K562 (cell line): ENCODE data around the gene SPATA2. TPM values are rescaled to one million over a fixed set of nuclear protein-coding genes. Genes with fewer than 3 reads are reported as not detected.
A peak's percentile ranks its signal among the peaks of the same experiment; 100 is the strongest.

ENCODE experiments used
- ATAC-seq: fragments of 200-7000 bp; cut with Tn5 transposase; 3 replicates; pipeline ENCODE4 v1.9.1; 2020; ENCODE audit warnings: moderate library complexity
- BruUV-seq: library from RNA; stranded (reverse); fragments of 400-500 nt; replicated peaks from 2 replicates; lab custom pipeline; 2021; lab: Mats Ljungman, UMichigan
- CTCF ChIA-PET: fragments of 300-600 bp; formaldehyde crosslinking; extraction: SDS; loops from one replicate; lab custom pipeline; 2021; ENCODE audit warnings: low intra/inter-chr PET ratio; lab: Yijun Ruan, JAX
- POLR2A ChIA-PET: fragments of 300-600, 350-650 bp; sonication (Branson Sonifier 250); formaldehyde crosslinking; extraction: SDS; loops from one replicate; lab custom pipeline; 2021; ENCODE audit warnings: antibody characterized with exemption, inconsistent platforms; lab: Yijun Ruan, JAX
- DNase-seq, 4 experiments: peaks; one replicate each; pipeline versions ENCODE4 v3.0.0 to v3.0.0-alpha.2; 2011 to 2018; ENCODE audit warnings: low spot score in 3 of 4, mixed read lengths in 3 of 4; ENCODE audit errors: extremely low read depth in 1 of 4
- FAIRE-seq: peaks from 2 replicates; lab custom pipeline; 2011; peaks lifted over from hg19 to GRCh38; lab: Jason Lieb, UNC
- H2AFZ ChIP-seq: 2 replicates; pipeline ENCODE4 v1.6.0; 2011; ENCODE audit warnings: low read depth, low read length, control low read depth, inconsistent platforms
- H3K27ac ChIP-seq: fragments of 200-600 bp; 3 replicates; pipeline ENCODE4 v1.8.0; 2011; ENCODE audit warnings: low read depth, mild to moderate bottlenecking, control low read depth, inconsistent platforms, low read length, moderate library complexity, mixed read lengths; ENCODE audit errors: extremely low read depth
- H3K27me3 ChIP-seq, 2 experiments: fragments of 300-600 bp in 1 of 2; 2 replicates in 1 of 2; 3 replicates in 1 of 2; pipeline versions ENCODE4 v1.6.0 to v1.8.0; 2011; ENCODE audit warnings: inconsistent platforms in 2 of 2, low read length in 2 of 2, mild to moderate bottlenecking in 1 of 2, mixed read lengths in 1 of 2, moderate library complexity in 1 of 2; ENCODE audit not compliant: control insufficient read depth in 2 of 2, insufficient read depth in 2 of 2
- H3K36me3 ChIP-seq: fragments of 300-600 bp; 3 replicates; pipeline ENCODE4 v1.8.0; 2011; ENCODE audit warnings: mild to moderate bottlenecking, low read length, inconsistent platforms; ENCODE audit not compliant: control insufficient read depth, insufficient read depth
- H3K4me1 ChIP-seq, 2 experiments: fragments of 200-600 bp in 1 of 2; replicated peaks in 1 of 2; 2 replicates in 1 of 2; 3 replicates in 1 of 2; pipeline versions ENCODE4 v1.5.1 to v1.8.0; 2011; ENCODE audit warnings: inconsistent platforms in 2 of 2, low read length in 2 of 2, mild to moderate bottlenecking in 1 of 2, mixed read lengths in 1 of 2, moderate library complexity in 1 of 2; ENCODE audit not compliant: control insufficient read depth in 2 of 2, insufficient read depth in 2 of 2
- H3K4me2 ChIP-seq: 2 replicates; pipeline ENCODE4 v1.6.1; 2011; ENCODE audit warnings: low read length, control low read depth, inconsistent platforms, mixed read lengths; ENCODE audit not compliant: insufficient read depth
- H3K4me3 ChIP-seq: fragments of 200-600 bp; sonication (generic), shearing (Covaris generic); 2 replicates; pipeline ENCODE4 v1.5.1; 2016; ENCODE audit warnings: control low read depth, inconsistent platforms
- H3K79me2 ChIP-seq: fragments of 200-600 bp; 3 replicates; pipeline ENCODE4 v1.8.0; 2011; ENCODE audit warnings: low read length, inconsistent platforms; ENCODE audit not compliant: control insufficient read depth, insufficient read depth
- H3K9ac ChIP-seq, 2 experiments: 2 replicates each; pipeline versions ENCODE4 v1.6.0 to v1.6.1; 2011; ENCODE audit warnings: low read depth in 2 of 2, low read length in 2 of 2, control low read depth in 1 of 2, inconsistent platforms in 1 of 2, mild to moderate bottlenecking in 1 of 2, mixed read lengths in 1 of 2; ENCODE audit not compliant: insufficient read depth in 1 of 2
- H3K9me1 ChIP-seq: one replicate; pipeline ENCODE4 v1.6.0; 2011; ENCODE audit warnings: inconsistent platforms, mild to moderate bottlenecking, low read length, moderate library complexity; ENCODE audit not compliant: control insufficient read depth, insufficient read depth
- H3K9me3 ChIP-seq: replicated peaks from 2 replicates; pipeline ENCODE4 v1.5.1; 2011; ENCODE audit warnings: low read depth, low read length, inconsistent platforms; ENCODE audit not compliant: control insufficient read depth, insufficient read depth
- H4K20me1 ChIP-seq: replicated peaks from 2 replicates; pipeline ENCODE4 v1.6.1; 2011; ENCODE audit warnings: low read length, inconsistent platforms, mixed read lengths; ENCODE audit not compliant: control insufficient read depth, insufficient read depth
- ARID1B ChIP-seq: fragments of 450-650 bp; IDR thresholded peaks from 2 replicates; pipeline ENCODE4 v1.6.1; 2016; ENCODE audit warnings: antibody characterized with exemption, mild to moderate bottlenecking, inconsistent platforms
- BCOR ChIP-seq: fragments of 450-650 bp; IDR thresholded peaks from 2 replicates; pipeline ENCODE4 v1.6.1; 2016
- BRD9 ChIP-seq: fragments of 450-650 bp; IDR thresholded peaks from 2 replicates; pipeline ENCODE4 v1.6.1; 2018; ENCODE audit warnings: low read depth; ENCODE audit not compliant: partially characterized antibody
- CBFA2T3 ChIP-seq: fragments of 450-650 bp; IDR thresholded peaks from 2 replicates; pipeline ENCODE4 v1.6.1; 2017
- CREB3 ChIP-seq: fragments of 450-650 bp; conservative IDR thresholded peaks from 2 replicates; pipeline ENCODE4 v1.6.1; 2016; ENCODE audit warnings: missing genetic modification characterization, low read depth, mild to moderate bottlenecking, missing compliant biosample characterization, moderate library complexity
- DEAF1 ChIP-seq: fragments of 450-650 bp; formaldehyde crosslinking; IDR thresholded peaks from 2 replicates; pipeline ENCODE4 v1.4.0; 2020; ENCODE audit warnings: mild to moderate bottlenecking, moderate library complexity
- HDAC1 ChIP-seq, 2 experiments: fragments of 450-650 bp; IDR thresholded peaks; 2 replicates each; pipeline ENCODE4 v1.6.1; 2016 to 2017; ENCODE audit warnings: inconsistent platforms in 1 of 2, mild to moderate bottlenecking in 1 of 2, moderate library complexity in 1 of 2
- TBP ChIP-seq: optimal IDR thresholded peaks from 2 replicates; pipeline ENCODE3; 2011; ENCODE audit warnings: low read depth, low read length, improper control_type of control experiment
- U2AF1 ChIP-seq: fragments of 200-400 bp; formaldehyde crosslinking; optimal IDR thresholded peaks from 2 replicates; pipeline ENCODE3; 2017; ENCODE audit warnings: mild to moderate bottlenecking, low read depth, low read length, moderate library complexity
- ZBTB2 ChIP-seq: fragments of 450-650 bp; IDR thresholded peaks from 2 replicates; pipeline ENCODE4 v1.6.1; 2016; ENCODE audit warnings: antibody characterized with exemption
- ZFPM2 ChIP-seq: fragments of 250-450 bp; sonication (Bioruptor Pico); IDR thresholded peaks from 2 replicates; pipeline ENCODE4 v1.5.1; 2022; ENCODE audit warnings: mild to moderate bottlenecking
- ZNF280B ChIP-seq: fragments of 250-450 bp; sonication (Bioruptor Pico); IDR thresholded peaks from 2 replicates; pipeline ENCODE4 v1.5.1; 2021; ENCODE audit warnings: mild to moderate bottlenecking
- WGBS: fragments of 100-300 bp; shearing (Covaris generic); methylation state at CpG from one replicate; pipeline ENCODE4 v1.1.6; 2016; ENCODE audit warnings: low coverage, mixed read lengths; ENCODE audit not compliant: insufficient coverage; ENCODE audit errors: missing lambda C conversion rate; 5-methylcytosine and 5-hydroxymethylcytosine counted together
- in situ Hi-C: fragments of 300-500 bp; cut with MboI; formaldehyde crosslinking; loops from 4 replicates; pipeline ENCODE4 v1.15.0; 2018; ENCODE audit warnings: inconsistent platforms, mixed read lengths
- intact Hi-C: fragments of 100-400 bp; cut with micrococcal nuclease; formaldehyde crosslinking; loops from 2 replicates; pipeline ENCODE4 v1.14.2; 2022
- polyA plus RNA-seq, 8 experiments: library from polyadenylated mRNA; depleted of rRNA in 4 of 8; stranded (reverse) in 5 of 8; unstranded in 3 of 8; fragments of >200 nt; fragmentation: Nextera tagmentation in 2 of 8; fragmentation: Illumina TruSeq in 1 of 8; extraction: Ambion mirVana in 2 of 8; extraction: Trizol in 1 of 8; gene quantifications; 2 replicates each; pipeline versions ENCODE4 v1.2.1 to v1.2.3, GENCODE V29; 2011 to 2014; ENCODE audit warnings: inconsistent platforms in 1 of 8, missing spikeins in 1 of 8
- total RNA-seq, 7 experiments: library from RNA; depleted of rRNA in 6 of 7; stranded (reverse); fragments of >200 nt in 6 of 7; fragmentation: Illumina TruSeq in 2 of 7; extraction: Trizol in 2 of 7; gene quantifications; 2 replicates each; pipeline versions ENCODE4 v1.2.1 to v1.2.3, GENCODE V29; 2011 to 2021; ENCODE audit warnings: low replicate concordance in 1 of 7

The SPATA2 gene
- total and polyA plus RNA-seq, 9 of the 15 experiments (the other 6 are each of a cell fraction or from before 2014, with no cell fraction given): 0.46 to 8.2 (median 2.7) TPM

- TF ChIP-seq ZNF280B (CRISPR knock-in tag) (no peak), TBP (peak; percentile 38), DEAF1 (CRISPR knock-in tag) (peak; percentile 51; the same call in 1 of the 2 replicates)
- TF ChIP-seq, all 486 proteins: peak for 44
These were observed 13.2 kb upstream of the SPATA2 start (continued) for GRCh38 chr20:49928411-49929141.

GRCh38 chr20:49925901-49926454 is 10.6 kb upstream of the SPATA2 start:
- intact Hi-C loops (no loop called here), in situ Hi-C loops (no loop called here)
- H3K9ac ChIP-seq: no peak overlapping the region
- H4K20me1 ChIP-seq: no peaks in the 10 kb centered on the region
- no peak overlapping the region for H3K4me2 ChIP-seq
- H3K27me3 ChIP-seq: no peaks in the 10 kb centered on the region
- no peaks in the 10 kb centered on the region for H3K79me2 ChIP-seq
- no peaks in the 10 kb centered on the region for H3K36me3 ChIP-seq
- H3K9me1 ChIP-seq: no peaks in the 10 kb centered on the region
- ATAC-seq: peak; percentile 40; the same call in 1 of the 3 replicates
- peak in 1 of 4 experiments; percentile 36 for DNase-seq
- ChIA-PET POLR2A (interaction anchor here (0.6 kb wide), 1 partner anchor 168 kb away, joined by 3 read pairs; no protein-coding TSS in a partner anchor), CTCF (no interaction called here)
- no peak for FAIRE-seq
- whole genome bisulfite sequencing: 17% methylated on average over 2 of the region's 2 CpGs
- no peaks in the 10 kb centered on the region for H3K9me3 ChIP-seq
- H3K27ac ChIP-seq: 0 out of 3 replicates have a peak overlapping the region, but pooled peaks have one; percentile 1
- no peaks in the 10 kb centered on the region; a peak in 2 of 5 replicates for H3K4me1 ChIP-seq
- peak overlapping the region; percentile 2; the same call in 1 of the 2 replicates for H2AFZ ChIP-seq
- no peak overlapping the region for H3K4me3 ChIP-seq
- no TSS peak for BruUV-seq
- TF ChIP-seq BCOR (peak; percentile 54), CBFA2T3 (no peak), BRD9 (no peak), CREB3 (tag) (no peak), ARID1B (peak; percentile 63; the same call in 1 of the 2 replicates), HDAC1 (IDR thresholded peaks at IDR 0.05) (0 out of 4 replicates have a peak, but pooled peaks of 1 of the 2 experiments have one; percentile 32), U2AF1 (no peak), ZBTB2 (no peak), ZFPM2 (no peak)
